ENCODE measurements around the gene SLC5A6. TPM values are rescaled to one million over a fixed set of nuclear protein-coding genes. Genes with fewer than 3 reads are reported as not detected.

The SLC5A6 gene
- polyA plus RNA-seq, 2 of the 4 experiments (the other 2 are of a cell fraction): 82.7 to 86.7 TPM

DNA sequence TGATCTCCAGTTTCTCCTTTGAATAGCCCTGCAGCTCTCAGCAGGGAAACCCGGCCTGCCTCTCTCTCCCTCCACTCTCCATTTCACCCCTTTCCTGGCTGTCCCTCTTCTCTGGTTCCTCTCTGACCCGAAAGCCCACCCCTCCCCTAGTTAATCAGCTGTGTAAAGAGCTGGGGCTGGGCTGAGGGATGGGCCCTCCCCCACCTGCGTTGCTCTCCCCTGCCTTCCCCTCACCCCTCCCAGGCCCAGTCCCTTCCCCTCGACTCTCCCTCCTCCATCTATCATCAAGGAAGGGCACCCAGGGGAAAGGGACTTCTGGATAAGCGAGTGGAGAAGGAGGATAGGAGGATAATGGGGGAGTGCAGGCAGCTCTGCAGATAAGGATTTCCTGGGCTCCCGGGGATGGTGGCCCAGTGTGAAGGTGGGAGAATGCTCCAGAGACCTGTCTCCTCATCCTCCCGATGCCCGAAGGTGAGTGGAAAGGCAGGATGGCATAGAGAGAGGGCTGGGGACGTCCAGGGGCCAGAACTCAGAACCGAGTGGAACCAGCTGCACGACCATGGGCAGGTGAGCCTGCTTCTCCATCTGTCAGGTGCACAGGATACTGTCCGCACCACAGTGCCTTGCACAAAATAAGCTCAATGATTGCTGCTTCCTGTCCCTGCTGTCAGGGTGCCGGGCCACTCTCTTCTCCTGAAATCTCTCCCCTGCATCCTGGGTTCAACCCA is 38.7 kb upstream of the SLC5A6 start:
- no peak for ATAC-seq
- H3K4me2 ChIP-seq: 0 out of 3 replicates have a peak overlapping the region, but pooled peaks have one; percentile 24
- ChIA-PET CTCF (interaction anchor here (0.5 to 16.3 kb wide), 22 partner anchors 10 to 166 kb away, joined by 3 to 205 read pairs (median 4); partner anchors contain the start of genes DNAJC5G, SLC30A3 and TRIM54), POLR2A (interaction anchor here (0.6 kb wide), 1 partner anchor 28 kb away, joined by 3 read pairs; no protein-coding TSS in a partner anchor)
- H3K27ac ChIP-seq: peak overlapping the region; percentile 11 to 62; a peak in 3 of 6 replicates
- H3K9me3 ChIP-seq: no peaks in the 10 kb centered on the region
- H3K4me1 ChIP-seq: peaks cover 18% of the 10 kb centered on the region
- TF ChIP-seq USF2 (IDR thresholded peaks at IDR 0.05) (no peak), RNF2 (IDR thresholded peaks at IDR 0.05; ENCODE audit: borderline replicate concordance, low read depth) (no peak)
- no peak for DNase-seq (ENCODE audit: low read depth in 1 of 2, low spot score in 1 of 2)
- H3K4me3 ChIP-seq: no peak overlapping the region
- no peak for FAIRE-seq
- WGBS (ENCODE audit: missing lambda C conversion rate): 77% methylated on average over 12 of the region's 13 CpGs

DNA sequence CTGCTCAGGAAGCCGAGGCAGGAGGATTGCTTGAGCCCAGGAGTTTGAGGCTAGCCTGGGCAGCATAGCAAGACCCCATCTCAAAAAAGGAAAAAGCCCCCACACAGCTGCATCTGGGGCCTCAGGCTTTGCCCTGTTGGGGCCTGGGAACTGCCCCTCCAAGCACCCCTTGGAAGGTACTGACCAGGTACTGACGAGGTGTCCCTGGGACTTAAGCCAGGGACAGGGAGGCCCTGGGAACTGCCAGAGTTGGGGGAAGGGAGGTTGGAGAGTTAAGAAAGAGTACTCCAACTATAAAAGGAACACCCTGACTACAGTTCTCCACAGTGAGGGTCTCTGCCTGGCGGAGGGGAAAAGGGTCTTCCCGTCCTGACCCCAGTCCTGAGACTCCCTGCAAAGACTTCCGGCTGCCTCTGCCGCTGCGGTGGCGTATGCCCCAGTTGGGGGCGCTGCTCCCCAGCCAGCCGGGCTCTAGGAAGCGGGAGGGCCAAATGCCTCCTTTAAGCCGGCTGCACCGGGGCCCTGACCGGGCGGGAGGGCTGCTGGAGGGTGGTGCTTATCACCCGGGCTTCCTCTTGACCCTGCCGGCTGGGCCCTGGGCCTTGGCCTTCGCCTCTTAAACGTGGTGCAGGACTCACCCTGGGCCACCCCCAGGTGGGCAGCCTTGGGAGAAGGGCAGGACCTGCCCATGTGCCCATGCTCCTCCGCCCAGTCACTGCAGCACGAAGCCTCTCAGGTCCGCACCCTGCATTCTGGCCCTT is 38.0 kb upstream of the SLC5A6 start:
- H3K4me3 ChIP-seq: no peak overlapping the region
- TF ChIP-seq KDM1A (IDR thresholded peaks at IDR 0.05; ENCODE audit: low read depth) (no peak), PHF8 (IDR thresholded peaks at IDR 0.05; ENCODE audit: borderline replicate concordance, low read depth) (no peak), SMC3 (IDR thresholded peaks at IDR 0.05) (peak; percentile 75), EHMT2 (IDR thresholded peaks at IDR 0.05; ENCODE audit: low read depth) (no peak), CTCF (IDR thresholded peaks at IDR 0.05) (peak; percentile 84), MYC (IDR thresholded peaks at IDR 0.05; ENCODE audit: borderline replicate concordance, low read length) (no peak), RAD21 (conservative IDR thresholded peaks at IDR 0.05 in 1 of 2, IDR thresholded peaks at IDR 0.05 in 1 of 2) (peak; percentile 89 to 91)
- TF ChIP-seq, protein P1, sequence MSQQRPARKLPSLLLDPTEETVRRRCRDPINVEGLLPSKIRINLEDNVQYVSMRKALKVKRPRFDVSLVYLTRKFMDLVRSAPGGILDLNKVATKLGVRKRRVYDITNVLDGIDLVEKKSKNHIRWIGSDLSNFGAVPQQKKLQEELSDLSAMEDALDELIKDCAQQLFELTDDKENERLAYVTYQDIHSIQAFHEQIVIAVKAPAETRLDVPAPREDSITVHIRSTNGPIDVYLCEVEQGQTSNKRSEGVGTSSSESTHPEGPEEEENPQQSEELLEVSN (IDR thresholded peaks at IDR 0.05; ENCODE audit: borderline replicate concordance, low read depth): 0 out of 2 replicates have a peak, but pooled peaks have one; percentile 19
- ATAC-seq: peak; percentile 71 to 87
- DNase-seq (ENCODE audit: low read depth in 1 of 2, low spot score in 1 of 2): peak; percentile 65 to 79
- peak overlapping the region; percentile 11 to 62; a peak in 3 of 6 replicates for H3K27ac ChIP-seq
- ChIA-PET POLR2A (no interaction called here), CTCF (interaction anchor here (0.8 to 16.3 kb wide), 26 partner anchors 9 to 156 kb away, joined by 3 to 205 read pairs (median 5); partner anchors contain the start of genes DNAJC5G and TRIM54)
- no peak for FAIRE-seq
- WGBS (ENCODE audit: missing lambda C conversion rate): 38% methylated on average over 18 of the region's 22 CpGs
- H3K9me3 ChIP-seq: no peaks in the 10 kb centered on the region
- peaks cover 15% of the 10 kb centered on the region for H3K4me1 ChIP-seq
- peak overlapping the region; percentile 24; the same call in 2 of the 3 replicates for H3K4me2 ChIP-seq

DNA sequence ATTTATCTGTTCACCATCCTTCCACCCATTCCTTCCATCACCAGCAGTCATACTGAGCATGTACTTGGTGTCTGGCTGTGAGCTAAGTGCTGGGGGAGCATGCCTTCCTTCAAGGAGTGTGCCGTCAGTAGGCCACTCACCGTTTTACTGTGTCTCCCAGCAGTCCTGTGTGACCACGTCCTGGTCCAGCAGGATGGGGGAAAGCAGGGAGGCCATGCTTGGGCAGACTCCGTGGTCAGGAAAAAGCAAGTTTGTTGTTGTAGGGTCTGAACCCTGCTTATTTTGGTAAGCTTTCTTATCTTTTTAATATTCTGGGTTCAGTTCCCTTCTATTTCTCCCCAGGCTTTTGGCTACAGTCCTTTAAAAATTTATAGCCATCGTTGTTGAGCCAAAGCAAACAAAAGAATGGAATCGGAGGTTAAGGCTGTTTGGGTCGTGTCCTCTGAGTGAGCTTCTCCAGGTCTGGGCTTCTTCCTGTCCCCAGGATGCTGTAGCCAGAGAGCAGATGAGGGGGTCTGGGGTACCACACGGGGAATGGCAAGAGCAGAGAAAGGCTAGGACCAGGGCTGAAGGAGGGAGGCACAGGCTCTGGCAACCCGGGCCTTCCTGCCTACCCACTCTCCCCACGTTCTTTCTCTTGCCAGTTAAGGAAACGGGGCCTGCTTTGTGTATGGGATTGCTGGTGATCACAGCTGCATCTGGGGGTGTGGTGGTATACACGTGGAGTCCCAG is 37.3 kb upstream of the SLC5A6 start:
- peak overlapping the region in 1 of 2 experiments; percentile 62; a peak in 2 of 6 replicates for H3K27ac ChIP-seq
- FAIRE-seq (no peak), ATAC-seq (peak; percentile 20 to 25; a peak in 4 of 6 replicates), DNase-seq (ENCODE audit: low read depth in 1 of 2, low spot score in 1 of 2) (no peak)
- no peak overlapping the region for H3K4me2 ChIP-seq
- no peak overlapping the region for H3K4me3 ChIP-seq
- no peaks in the 10 kb centered on the region for H3K9me3 ChIP-seq
- peaks cover 15% of the 10 kb centered on the region for H3K4me1 ChIP-seq
- ChIA-PET CTCF (interaction anchor here (0.8 to 16.3 kb wide), 25 partner anchors 8 to 162 kb away, joined by 3 to 205 read pairs (median 4); partner anchors contain the start of genes DNAJC5G, KHK, SLC30A3 and TRIM54), POLR2A (interaction anchor here (1.3 kb wide), 1 partner anchor 54 kb away, joined by 8 read pairs; no protein-coding TSS in a partner anchor)
- WGBS (ENCODE audit: missing lambda C conversion rate): 53% methylated on average over 12 of the region's 12 CpGs
- TF ChIP-seq SREBF2 (IDR thresholded peaks at IDR 0.05): no peak
- no peak for TF ChIP-seq GATA3 (IDR thresholded peaks at IDR 0.05; ENCODE audit: borderline replicate concordance)
- no peak for TF ChIP-seq ZFP36 (IDR thresholded peaks at IDR 0.05; ENCODE audit: borderline replicate concordance, partially characterized antibody)
- TF ChIP-seq CHD2 (IDR thresholded peaks at IDR 0.05; ENCODE audit: low read length, partially characterized antibody): no peak
- TF ChIP-seq HMGXB4 (CRISPR knock-in tag; IDR thresholded peaks at IDR 0.05; ENCODE audit: borderline replicate concordance): no peak
